Stimulated activated CD4-positive, alpha-beta T cell treated with anti-CD3 and anti-CD28 coated beads, TNF-alpha, amount 100 ng/mL, for 4 hours (primary cell): ENCODE measurements around the gene SH3BP1.

Source experiments
- DNase-seq, 3 experiments: peaks; one replicate each; pipeline ENCODE4 v3.0.0-alpha.2; 2020; ENCODE audit warnings: low read depth in 3 of 3

The SH3BP1 gene

DNA sequence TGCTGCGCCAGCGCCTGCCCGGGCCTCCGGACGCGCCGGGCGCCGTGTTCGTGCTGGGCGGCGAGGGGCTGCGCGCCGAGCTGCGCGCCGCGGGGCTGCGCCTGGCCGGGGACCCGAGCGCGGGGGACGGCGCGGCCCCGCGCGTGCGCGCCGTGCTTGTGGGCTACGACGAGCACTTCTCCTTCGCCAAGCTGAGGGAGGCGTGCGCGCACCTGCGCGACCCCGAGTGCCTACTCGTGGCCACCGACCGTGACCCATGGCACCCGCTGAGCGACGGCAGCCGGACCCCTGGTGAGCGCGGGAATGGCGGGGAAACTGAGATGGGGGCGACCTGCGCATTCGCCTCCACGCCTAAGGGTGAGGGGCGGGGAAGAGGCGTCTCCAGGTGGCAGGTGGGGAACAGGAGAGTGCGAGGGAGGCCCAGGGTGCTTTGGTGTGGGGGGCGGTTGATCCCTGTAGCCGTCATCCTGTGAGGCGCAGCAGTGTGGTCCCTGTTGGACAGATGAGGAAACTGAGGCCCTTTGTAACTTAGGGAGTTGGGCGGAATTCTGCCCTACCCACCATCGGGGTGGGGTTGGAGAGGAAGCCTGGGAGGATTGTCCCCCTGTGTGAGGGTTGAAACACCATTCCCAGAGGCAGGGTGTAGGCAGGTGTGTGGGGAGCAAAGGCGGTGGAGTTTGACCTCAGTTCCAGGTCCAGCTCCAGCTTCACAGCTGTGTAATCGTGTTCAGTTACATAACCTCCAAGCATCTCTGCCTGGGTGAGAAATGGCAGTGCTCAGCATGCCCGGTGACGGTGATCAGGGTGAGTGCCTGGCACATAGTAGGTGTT, 19.8 kb downstream of the SH3BP1 start:
- DNase-seq = no peak

- no peak for DNase-seq
These were observed 20.6 kb downstream of the SH3BP1 start for GRCh38 chr22:37659897-37660708.

DNA sequence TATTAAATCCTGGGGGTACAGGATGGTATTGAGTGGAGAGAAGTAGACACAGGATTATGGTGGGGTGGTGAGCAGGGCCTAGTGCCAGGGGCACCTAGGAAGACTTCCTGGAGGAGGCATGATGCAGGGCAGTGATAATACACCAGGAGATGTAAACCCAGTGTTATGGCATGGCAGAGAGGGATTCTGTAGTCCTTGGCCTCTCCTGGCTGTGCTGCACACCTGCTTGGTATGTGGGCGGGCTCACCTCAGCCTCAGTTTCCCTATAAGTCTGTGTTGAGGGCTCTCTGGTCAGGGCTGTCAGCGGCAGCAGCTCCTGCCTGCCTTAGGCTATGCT, 21.2 kb downstream of the SH3BP1 start:
- DNase-seq = no peak

GRCh38 chr22:37661160-37661924, 21.9 kb downstream of the SH3BP1 start:
- DNase-seq = no peak

DNA sequence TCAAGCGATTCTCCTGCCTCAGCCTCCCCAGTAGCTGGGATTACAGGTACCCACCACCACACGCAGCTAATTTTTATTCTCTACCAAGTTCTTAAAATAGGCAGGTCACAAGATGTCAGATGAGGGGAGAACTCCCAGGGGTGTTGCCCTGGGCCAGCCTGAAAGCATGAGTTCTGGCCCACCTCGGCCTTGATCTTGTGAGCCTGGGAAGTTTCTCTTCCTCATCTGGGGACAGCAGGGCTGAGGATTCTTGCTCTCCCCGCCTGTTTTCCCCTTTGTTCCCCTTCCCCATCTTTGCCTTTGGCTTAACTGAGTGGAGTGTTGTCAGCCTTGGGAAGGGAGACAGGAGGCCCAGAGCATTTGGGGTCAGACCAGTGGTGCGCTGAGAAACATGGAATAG, 22.6 kb downstream of the SH3BP1 start:
- DNase-seq = no peak

GRCh38 chr22:37663521-37664140, 24.2 kb downstream of the SH3BP1 start:
- no peak for DNase-seq

DNA sequence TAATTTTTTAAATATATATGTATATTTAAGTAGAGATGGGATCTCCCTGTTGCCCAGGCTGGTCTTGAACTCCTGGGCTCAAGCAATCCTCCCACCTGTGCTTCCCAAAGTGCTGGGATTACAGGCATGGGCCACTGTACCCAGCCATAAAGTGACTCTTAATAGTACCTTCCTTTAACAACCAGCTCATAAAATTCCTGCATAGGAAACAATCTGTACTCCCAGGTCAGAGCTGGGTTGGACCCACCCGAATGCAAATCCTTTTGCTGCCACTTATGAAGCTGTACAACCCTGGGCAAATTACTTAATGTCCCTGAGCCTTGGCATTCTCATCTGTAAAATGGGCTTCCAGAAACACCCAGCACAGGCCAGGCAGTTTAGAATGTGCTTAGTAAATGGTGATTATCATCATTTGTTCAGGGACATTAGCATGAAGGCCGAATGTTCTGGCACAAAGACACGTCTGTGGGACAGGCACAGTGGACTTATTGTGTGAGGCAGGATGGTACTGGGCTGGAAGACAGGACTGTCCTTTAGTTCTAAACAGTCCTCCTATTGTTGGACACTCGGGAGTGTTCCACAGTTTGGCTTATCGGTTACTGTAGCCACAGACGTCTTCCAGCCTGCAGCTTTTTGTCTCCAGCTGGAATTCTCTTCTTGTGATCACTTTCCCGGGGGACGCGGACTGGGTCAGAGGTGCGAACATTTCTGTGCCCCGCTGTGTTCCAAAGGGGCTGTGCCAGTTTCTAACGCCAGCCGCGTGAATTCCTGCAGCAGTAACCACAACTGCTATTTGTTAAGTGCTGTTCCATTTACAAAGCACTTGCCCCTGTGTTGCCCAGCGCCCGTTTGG, 25.0 kb downstream of the SH3BP1 start:
- DNase-seq = no peak

GRCh38 chr22:37665487-37665886, 26.0 kb downstream of the SH3BP1 start:
- DNase-seq = no peak

DNA sequence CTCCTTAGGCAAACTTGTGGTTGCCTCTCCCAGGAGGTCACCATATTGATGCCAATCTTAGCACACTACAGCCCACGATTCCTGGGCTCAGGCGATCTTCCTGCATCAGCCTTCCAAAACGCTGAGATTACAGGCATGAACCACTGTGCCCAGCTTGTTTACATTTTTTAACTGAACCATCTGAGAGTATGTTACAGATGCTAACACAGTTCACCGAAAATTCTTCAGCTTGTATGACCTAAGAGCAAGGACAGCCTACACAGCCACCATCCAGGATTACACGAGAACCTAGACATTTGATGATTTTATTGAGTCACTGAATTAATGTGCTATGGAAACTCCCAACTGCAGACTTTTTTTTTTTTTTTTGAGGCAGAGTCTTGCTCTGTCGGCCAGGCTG, 30.1 kb downstream of the SH3BP1 start:
- no peak for DNase-seq

DNA sequence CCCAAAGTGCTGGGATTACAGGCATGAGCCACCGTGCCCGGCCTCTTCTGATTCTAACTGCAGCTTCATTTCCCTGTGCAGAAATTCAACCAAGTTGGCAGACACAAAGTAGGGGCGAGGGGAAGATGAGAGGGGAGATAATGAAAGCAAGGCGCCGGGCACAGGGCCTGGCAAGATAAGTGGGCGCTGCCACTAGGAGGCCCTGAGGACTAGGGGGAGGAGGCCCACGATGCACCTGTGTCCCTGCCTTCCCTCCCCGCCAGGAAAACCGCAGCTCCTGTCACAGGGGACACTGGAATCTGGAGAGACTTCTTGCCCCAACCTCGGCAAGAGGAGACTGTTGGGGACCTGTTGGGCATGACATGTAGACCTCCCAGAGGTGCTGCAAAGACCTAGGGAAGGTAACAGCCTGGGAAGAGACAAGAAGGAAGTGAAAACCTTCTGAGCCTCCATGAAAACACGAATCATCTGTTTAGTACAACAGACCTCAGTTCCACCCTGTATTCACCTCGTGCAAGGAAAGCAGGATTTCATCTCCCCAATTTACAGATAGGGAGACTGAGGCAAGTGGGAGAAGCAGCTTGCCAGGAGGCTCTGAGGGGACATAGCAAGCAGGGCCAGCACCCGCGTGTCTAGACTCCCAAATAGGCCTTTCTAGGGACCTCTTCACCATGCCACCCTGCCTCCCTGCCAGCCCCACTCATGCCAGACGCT, 32.9 kb downstream of the SH3BP1 start:
- no peak for DNase-seq

DNA sequence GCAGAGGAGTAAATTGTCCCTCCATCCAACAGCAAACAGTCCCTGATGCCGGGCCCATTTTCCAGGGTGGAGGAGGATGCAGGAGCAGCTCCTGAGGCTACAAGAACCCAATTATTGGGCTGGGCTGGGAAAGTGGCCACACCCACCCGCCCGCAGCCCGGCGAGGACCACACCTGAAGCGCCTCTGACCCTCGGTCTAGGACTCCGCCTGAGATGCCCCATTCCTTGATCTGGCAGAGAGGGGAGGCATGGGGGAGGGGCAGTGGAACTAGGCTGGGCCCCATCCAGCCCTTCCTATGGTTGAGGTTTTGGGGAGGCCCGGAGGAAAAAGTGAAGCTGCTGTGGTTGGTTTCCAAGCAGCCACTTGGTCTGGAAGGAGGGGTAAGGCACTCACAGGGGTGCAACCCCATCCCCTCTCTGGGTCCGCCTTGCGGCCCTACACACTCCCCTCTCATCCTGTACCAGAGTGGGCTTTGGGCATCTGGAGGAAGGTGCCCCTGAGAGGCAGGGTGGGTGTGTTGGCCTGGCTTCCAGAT, 33.5 kb downstream of the SH3BP1 start:
- DNase-seq = no peak

GRCh38 chr22:37674248-37674647, 34.8 kb downstream of the SH3BP1 start:
- no peak for DNase-seq

DNA sequence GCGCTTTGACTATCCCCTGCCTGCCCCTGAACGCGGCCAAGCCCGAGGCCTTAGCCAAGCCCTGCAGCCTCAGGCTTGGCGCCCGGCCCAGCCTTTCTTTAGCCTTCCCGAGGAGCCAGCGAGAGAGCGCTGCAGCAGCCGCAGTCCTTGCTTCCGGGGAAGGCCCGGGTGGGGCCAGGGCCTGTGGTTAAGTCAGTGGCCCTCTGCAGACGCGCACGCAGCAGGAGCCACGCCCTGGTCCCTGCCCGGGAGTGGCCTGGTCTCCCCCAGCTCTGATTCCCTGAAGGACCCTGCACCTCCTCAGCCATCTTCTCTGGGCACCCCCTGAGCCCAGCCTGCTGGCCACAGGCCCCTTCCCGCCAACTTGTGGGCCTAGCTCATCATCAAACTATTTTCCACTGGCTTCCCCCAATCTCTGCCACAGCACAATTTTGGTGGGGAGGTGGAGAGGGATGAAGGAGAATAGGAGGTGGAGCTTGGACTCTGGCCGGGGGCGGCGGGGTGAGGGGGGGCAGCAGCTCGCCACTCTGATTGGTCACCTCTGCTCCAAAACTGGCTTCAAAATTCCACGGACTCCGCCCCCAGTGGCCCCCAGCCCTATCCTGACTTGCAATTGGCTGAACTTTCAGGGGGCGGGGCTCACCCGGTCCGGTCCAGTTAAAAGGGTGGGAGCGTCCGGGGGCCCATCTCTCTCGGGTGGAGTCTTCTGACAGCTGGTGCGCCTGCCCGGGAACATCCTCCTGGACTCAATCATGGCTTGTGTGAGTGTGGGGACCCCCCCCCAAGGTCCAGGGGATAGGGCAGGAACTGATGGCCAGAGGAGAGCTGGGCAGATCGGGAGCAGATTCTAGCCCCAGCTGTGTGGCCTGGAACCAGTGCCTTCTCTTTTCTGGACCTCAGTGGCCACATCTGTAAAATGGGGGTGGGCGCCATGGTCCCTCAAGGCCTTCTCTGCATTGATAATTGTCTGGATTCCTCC, 35.8 kb downstream of the SH3BP1 start, which contains the start of gene LGALS1:
LGALS1 (plus strand) TSS at position 686 of the 979 bp plus-strand sequence; CDS start at position 753, 67 bp downstream.
- no peak for DNase-seq

DNA sequence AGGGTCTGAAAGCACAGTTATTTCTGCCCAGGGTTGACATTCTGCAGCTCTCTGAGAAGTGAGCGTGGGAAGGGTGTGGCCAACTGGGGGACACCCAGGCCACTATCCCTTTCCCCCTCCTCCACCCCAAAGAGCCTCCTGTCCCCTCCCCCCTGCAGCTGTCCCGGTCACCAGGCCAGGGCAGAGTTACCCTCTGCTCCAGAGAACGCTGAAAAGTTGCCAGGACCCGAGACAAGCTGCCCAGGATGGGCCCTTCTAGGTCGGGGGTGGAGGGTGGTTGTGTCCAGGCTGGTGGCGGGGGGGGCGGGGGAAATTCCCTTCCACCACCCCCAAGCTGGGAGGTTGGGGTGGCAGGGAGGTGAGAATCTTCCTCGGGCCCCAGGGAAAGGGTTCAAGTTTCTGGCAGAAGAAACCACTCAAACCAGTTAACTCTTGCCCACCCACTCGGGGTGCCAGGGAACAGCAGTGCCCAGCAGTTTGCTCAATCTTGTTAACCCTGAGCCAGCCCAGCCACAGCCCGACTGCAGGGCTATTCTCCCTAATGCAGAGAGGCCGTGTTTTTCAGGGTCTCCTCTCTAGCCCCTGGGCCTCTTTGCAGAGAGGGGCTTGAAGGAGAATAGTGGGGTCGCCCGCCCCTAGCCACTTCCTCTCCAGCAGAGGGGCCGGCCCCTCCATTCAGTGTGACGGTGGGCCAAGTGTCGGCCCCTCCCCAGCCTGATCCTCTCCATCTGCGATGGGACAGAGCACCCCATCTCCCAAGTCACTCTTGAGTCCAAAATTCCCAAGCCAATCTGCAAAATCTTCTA, 36.7 kb downstream of the SH3BP1 start:
- no peak for DNase-seq

- peak; percentile 83 to 92 (median 91) for DNase-seq
These were observed 37.4 kb downstream of the SH3BP1 start for GRCh38 chr22:37676736-37677492.

GRCh38 chr22:37677493-37677974, 38.1 kb downstream of the SH3BP1 start:
- no peak for DNase-seq

DNA sequence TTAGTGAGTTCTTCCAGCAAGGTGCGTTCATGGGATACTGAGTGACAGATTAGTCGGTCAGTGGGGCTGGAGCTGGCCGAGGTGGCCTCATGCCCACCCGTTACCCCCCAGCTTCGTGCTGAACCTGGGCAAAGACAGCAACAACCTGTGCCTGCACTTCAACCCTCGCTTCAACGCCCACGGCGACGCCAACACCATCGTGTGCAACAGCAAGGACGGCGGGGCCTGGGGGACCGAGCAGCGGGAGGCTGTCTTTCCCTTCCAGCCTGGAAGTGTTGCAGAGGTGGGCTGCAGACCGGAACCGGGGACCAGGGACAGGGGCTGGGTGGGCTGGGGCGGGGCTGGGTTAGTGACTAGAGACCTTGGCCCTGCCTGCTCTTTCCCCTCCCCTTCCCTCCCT, 38.9 kb downstream of the SH3BP1 start:
- DNase-seq = no peak
